Central memory CD8-positive, alpha-beta T cell (primary cell): ENCODE data around the gene PLCG1.

Experiments
- ATAC-seq: fragments of 150-1000 bp; cut with Tn5 transposase; replicated peaks from 2 replicates; pipeline ENCODE4 v1.10.0; 2022; ENCODE audit warnings: mild to moderate bottlenecking, moderate FRiP score, moderate number of reproducible peaks; ENCODE audit not compliant: poor library complexity, severe bottlenecking; ENCODE audit errors: extremely low read depth
- DNase-seq, 2 donors: peaks; one replicate each; pipeline ENCODE4 v3.0.0; 2021; ENCODE audit warnings: low spot score in 2 of 2
- H3K27ac Mint-ChIP-seq: one replicate; pipeline ENCODE4 v1.8.0; 2022; ENCODE audit warnings: low read depth, mild to moderate bottlenecking, moderate library complexity, mixed read lengths
- H3K27me3 Mint-ChIP-seq: one replicate; pipeline ENCODE4 v1.8.0; 2022; ENCODE audit warnings: mixed read lengths
- H3K36me3 Mint-ChIP-seq: one replicate; pipeline ENCODE4 v1.8.0; 2022; ENCODE audit warnings: mild to moderate bottlenecking, moderate library complexity, mixed read lengths; ENCODE audit not compliant: insufficient read depth
- H3K4me1 Mint-ChIP-seq: one replicate; pipeline ENCODE4 v1.8.0; 2022; ENCODE audit warnings: mixed read lengths
- H3K4me3 Mint-ChIP-seq: one replicate; pipeline ENCODE4 v1.8.0; 2022; ENCODE audit warnings: mild to moderate bottlenecking, moderate library complexity, mixed read lengths
- H3K9me3 Mint-ChIP-seq: one replicate; pipeline ENCODE4 v1.8.0; 2022; ENCODE audit warnings: mixed read lengths

Gene PLCG1

DNA sequence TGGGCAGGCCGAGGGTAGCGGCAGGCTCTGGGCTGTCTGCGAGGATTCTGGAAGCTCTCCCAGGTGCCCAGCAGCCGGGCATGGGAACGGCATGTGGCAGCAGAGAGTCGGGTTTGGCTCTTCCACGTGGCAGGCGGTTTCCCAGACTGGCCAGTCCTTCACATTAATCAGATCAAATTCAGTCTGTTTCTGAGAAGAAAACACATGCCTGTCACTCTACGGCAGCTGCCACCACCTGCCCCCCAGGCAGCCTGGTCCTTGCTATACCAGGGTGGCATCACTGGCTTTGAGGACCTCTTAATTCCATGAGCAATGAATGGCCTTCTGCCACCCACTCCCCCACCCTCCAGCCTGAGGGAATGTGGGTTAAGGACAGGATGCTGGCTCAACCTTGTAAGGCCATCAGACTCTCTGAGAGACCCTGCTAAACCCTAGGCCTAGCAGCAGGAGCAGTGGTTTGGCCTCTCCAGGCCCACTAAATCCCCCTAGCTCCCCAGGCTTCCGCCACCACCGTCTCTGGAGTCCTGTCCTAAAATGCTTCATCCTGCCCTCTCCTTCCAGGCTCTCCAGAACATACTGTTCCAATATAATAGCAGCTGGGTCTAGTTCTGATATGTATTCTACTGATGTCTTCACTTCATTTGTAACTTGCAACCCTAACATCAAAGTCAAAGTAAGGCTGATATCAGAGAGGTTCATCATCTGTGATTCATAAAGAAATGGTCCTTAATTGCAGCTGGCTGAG lies 47.8 kb downstream of the PLCG1 start:
- Mint-ChIP-seq H3K27ac (peak overlapping the region; percentile 44), H3K4me1 (peaks cover 27% of the 10 kb centered on the region), H3K36me3 (no peaks in the 10 kb centered on the region), H3K4me3 (no peak overlapping the region), H3K27me3 (no peaks in the 10 kb centered on the region), H3K9me3 (peaks cover 5% of the 10 kb centered on the region)
- ATAC-seq (no peak), DNase-seq (peak in 1 of 2 donors; percentile 2)

DNA sequence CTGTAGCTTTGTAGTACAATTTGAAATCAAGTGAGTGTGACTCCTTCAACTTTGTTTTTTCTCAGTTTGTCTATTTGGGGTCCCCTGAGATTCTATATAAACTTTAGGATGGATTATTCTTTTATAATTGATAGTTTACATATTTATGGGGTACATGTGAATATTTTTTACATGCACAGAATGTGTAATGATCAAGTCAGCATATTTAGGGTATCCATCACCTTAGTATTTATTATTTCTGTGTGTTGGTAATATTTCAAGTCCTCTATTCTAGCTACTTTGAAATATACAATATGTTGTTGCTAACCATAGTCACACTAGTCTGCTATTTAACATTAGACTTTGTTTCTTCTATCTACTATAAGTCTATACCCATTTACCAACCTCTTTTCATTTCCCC lies 50.3 kb downstream of the PLCG1 start:
- ATAC-seq (no peak), DNase-seq (no peak)
- Mint-ChIP-seq H3K9me3 (peaks cover 20% of the 10 kb centered on the region), H3K36me3 (no peaks in the 10 kb centered on the region), H3K27ac (no peak overlapping the region), H3K4me3 (no peak overlapping the region), H3K4me1 (peaks cover 17% of the 10 kb centered on the region), H3K27me3 (no peaks in the 10 kb centered on the region)

DNA sequence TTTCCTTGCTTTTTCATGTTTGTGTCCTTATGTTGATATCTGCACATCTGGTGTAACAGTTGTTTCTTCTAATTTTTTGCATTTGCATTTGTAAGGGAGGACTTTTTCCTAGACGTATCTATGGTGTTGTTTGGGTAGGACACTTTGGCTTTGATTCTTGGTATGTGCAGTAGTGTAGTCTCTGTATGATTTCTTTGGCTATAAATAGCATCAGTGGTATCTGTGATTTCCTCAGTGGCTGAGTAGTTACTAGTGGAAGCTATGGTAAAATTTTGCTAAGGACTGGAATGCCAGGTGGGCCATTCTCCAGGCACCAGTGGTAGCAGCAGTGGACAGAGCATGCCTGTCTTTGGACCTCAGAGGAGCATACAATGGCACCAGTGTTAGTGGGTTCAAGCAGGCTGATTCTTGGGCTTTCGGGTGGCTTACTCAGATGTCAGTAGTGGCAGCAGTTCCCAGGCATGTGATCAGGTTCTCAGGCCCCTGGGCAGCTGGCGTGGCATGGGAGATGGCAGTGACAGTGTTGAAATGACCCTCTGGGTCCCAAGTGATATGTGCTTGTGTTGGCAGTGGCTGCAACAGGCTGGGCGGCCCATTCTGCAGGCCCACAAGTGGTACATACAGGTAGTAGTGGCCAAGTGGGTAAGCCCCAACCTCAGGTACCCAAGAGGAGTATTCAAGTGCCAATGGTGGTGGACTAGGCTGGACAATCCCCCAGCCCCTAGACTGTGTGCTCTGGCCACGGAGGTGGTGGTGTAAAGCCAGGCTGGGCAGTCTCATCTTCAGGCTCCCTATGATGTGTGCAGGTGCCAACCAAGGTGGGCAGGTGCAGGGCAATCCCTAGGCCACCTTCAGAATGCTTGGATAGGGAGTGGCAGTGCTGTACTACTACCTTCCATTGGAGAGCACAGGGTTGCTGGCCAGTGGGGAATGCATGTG lies 54.5 kb downstream of the PLCG1 start:
- Mint-ChIP-seq H3K27ac (no peak overlapping the region), H3K9me3 (peaks cover 20% of the 10 kb centered on the region), H3K4me3 (no peak overlapping the region), H3K36me3 (peaks cover 2% of the 10 kb centered on the region), H3K4me1 (peaks cover 2% of the 10 kb centered on the region), H3K27me3 (no peaks in the 10 kb centered on the region)
- no peak for DNase-seq
- ATAC-seq: no peak

DNA sequence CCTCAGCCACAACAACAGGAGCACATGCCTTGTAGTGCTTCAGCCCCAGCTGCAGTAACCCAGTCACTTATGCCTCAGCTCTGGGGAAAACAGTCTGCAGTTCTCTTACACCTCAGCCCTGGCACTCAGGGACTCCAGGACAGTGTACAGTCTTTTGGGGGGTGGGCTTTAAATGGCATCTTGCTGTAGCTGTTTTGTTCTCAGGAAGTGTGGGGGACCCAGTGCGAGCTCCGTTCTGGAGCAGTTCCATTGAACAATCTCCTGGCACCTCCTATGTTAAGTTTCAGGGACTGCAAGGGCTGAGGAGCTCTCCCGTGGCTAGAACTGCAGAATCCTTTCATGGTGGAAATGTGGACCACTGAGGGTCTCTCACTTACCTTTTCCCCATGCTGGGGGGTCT lies 55.2 kb downstream of the PLCG1 start:
- peaks cover 2% of the 10 kb centered on the region for H3K36me3 Mint-ChIP-seq
- DNase-seq: no peak
- no peak for ATAC-seq
- H3K27me3 Mint-ChIP-seq: no peaks in the 10 kb centered on the region
- no peaks in the 10 kb centered on the region for H3K4me1 Mint-ChIP-seq
- H3K27ac Mint-ChIP-seq: no peak overlapping the region
- no peak overlapping the region for H3K4me3 Mint-ChIP-seq
- H3K9me3 Mint-ChIP-seq: peaks cover 20% of the 10 kb centered on the region

DNA sequence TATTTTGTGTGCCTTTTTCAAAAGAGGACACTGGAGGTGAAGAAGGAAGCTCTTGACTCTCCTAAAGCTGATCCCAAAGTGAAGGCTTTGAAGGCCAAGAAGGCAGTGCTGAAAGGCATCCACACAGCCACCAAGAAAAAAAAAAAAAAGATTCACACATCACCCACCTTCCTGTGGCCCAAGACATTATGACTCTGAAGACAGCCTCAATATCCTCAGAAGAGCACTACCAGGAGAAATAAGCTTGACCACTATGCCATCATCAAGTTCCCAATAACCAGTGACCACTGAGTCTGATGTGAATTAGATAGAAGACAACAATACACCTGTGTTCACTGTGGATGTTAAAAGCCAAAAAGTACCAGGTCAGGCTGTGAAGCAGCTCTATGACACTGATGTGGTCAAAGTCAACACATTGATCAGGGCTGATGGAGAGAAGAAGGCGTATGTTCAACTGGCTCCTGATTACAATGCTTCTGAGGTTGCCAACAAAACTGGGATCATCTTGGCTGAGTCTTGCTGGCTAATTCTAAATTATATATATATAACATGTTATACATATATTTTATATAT lies 59.4 kb downstream of the PLCG1 start:
- Mint-ChIP-seq H3K4me3 (no peak overlapping the region), H3K27ac (no peak overlapping the region), H3K27me3 (no peaks in the 10 kb centered on the region), H3K4me1 (no peaks in the 10 kb centered on the region), H3K36me3 (peaks cover 6% of the 10 kb centered on the region), H3K9me3 (peaks cover 11% of the 10 kb centered on the region)
- ATAC-seq (no peak), DNase-seq (no peak)

DNA sequence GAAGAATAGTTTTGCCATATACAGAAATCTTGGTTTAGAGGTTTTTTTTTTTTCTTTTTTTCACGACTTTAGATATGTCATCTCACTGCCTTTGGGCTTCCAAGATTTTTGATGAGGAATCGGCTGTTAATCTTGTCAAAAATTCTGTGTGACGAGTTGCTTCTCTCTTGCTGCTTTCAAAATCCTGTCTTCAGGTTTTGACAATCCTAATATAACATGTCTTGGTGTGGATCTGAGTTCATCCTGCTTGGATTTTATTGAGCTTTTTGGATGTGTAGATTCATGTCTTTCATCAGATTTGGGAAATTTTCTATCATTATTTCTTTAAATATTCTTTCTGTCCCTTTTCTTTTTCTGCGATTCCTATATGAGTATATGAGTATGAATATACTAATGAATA lies 61.1 kb downstream of the PLCG1 start:
- H3K27ac Mint-ChIP-seq: no peak overlapping the region
- H3K9me3 Mint-ChIP-seq: peaks cover 11% of the 10 kb centered on the region
- H3K4me1 Mint-ChIP-seq: no peaks in the 10 kb centered on the region
- H3K4me3 Mint-ChIP-seq: no peak overlapping the region
- ATAC-seq (no peak), DNase-seq (no peak)
- no peaks in the 10 kb centered on the region for H3K27me3 Mint-ChIP-seq
- H3K36me3 Mint-ChIP-seq: peaks cover 6% of the 10 kb centered on the region

DNA sequence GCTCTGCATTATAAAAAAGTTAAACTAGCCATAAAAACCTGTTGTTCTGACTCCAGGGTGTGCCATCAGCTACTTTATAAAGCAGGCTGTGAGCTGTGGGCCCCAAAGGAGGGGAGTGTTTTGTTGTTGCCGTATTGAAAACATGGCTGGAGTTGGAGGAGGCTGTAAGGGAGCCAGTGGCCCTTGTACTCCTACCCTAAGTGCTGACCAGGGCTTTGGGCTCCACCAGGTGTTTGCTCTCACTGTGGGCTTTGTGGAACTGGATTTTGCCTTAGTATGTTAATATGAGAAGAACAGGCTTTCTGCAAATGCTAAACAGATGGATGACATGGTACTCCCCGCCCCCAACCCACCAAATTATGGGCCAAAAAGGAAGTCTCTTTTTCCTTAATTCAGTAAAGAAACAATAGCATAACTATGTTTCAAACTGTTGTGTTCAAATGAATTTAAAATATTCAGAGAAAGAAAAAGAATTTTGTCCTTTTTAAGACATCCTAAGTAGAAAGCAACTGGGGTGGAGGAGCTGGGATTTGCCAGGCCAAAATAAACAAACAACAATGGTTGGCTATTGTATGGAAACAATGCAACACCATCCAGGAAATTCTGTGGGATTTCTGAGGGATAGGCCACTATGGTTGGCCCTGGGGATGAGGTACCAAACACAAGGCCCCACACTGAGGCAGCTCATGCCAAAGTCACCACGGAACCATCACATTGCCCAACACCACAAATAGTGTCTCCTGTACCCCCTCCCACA lies 63.3 kb downstream of the PLCG1 start:
- H3K27ac Mint-ChIP-seq: no peak overlapping the region
- DNase-seq: no peak
- no peak overlapping the region for H3K4me3 Mint-ChIP-seq
- no peaks in the 10 kb centered on the region for H3K4me1 Mint-ChIP-seq
- peaks cover 11% of the 10 kb centered on the region for H3K9me3 Mint-ChIP-seq
- no peak for ATAC-seq
- H3K27me3 Mint-ChIP-seq: no peaks in the 10 kb centered on the region
- peaks cover 6% of the 10 kb centered on the region for H3K36me3 Mint-ChIP-seq

DNA sequence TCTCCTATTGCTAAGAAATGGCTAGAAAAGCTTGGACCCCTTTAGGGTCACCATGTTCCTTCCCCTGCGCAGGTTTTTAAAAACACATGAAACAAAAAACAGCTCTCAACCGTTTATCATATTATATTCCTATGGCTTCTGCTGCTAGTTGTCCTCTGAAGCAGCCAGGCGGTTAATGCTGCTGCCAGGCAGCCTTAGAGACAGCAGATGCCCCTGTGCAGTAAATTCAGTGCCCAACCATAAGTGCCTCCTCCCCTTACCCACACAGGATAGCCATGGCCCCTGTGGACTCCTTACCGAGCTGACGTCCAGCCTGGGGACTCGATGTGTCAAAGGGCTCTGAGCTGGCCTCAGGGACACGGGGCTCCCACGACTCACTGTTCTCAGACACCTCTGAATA lies 64.4 kb downstream of the PLCG1 start:
- no peak overlapping the region for H3K4me3 Mint-ChIP-seq
- no peaks in the 10 kb centered on the region for H3K27me3 Mint-ChIP-seq
- ATAC-seq (no peak), DNase-seq (no peak)
- peaks cover 4% of the 10 kb centered on the region for H3K36me3 Mint-ChIP-seq
- no peaks in the 10 kb centered on the region for H3K4me1 Mint-ChIP-seq
- no peak overlapping the region for H3K27ac Mint-ChIP-seq
- peaks cover 11% of the 10 kb centered on the region for H3K9me3 Mint-ChIP-seq

DNA sequence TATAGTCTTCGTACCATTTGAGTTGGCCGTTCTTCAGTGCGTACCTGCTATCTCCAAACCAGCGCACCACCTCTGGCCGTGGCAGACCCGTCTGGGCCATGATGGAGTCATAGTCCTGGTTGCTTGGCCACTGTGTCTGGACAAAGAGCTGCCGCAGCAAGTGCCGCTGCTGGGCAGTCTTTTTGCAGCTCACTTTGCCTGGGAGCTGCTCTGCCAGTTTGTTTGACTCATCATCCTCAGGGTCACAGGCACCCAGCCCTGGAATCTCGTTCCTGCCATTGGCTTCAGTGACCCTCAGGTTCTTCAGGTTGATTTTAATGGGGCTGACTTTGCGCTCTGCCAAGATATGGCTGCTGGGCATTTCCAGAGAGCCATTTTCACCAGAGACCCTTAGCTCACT lies 65.1 kb downstream of the PLCG1 start:
- Mint-ChIP-seq H3K36me3 (peaks cover 4% of the 10 kb centered on the region), H3K9me3 (peaks cover 11% of the 10 kb centered on the region), H3K4me1 (peaks cover 3% of the 10 kb centered on the region), H3K4me3 (no peak overlapping the region), H3K27me3 (no peaks in the 10 kb centered on the region), H3K27ac (no peak overlapping the region)
- ATAC-seq (no peak), DNase-seq (no peak)

DNA sequence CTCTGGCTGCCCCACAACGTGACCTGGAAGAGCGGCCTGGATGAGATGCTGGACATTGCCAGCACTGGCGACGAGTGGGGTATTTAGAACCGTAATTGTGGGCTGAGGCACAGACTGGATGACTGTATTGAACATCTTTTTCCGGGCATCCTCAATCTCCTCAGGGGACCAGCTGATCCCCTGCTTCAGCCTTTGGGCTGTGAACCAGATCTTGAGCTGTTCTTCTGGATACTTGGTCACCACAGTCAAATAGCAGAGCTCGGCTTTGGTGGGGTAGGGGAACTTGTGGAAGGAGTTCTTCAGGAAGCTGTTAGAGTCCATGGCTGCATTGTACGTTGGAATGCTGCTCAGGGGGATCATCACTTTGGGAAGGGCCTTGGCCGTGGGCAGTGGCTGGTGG lies 66.3 kb downstream of the PLCG1 start:
- H3K36me3 Mint-ChIP-seq: peaks cover 2% of the 10 kb centered on the region
- H3K9me3 Mint-ChIP-seq: peaks cover 6% of the 10 kb centered on the region
- ATAC-seq: no peak
- H3K27me3 Mint-ChIP-seq: no peaks in the 10 kb centered on the region
- H3K4me3 Mint-ChIP-seq: no peak overlapping the region
- DNase-seq: no peak
- H3K27ac Mint-ChIP-seq: no peak overlapping the region
- peaks cover 6% of the 10 kb centered on the region for H3K4me1 Mint-ChIP-seq

DNA sequence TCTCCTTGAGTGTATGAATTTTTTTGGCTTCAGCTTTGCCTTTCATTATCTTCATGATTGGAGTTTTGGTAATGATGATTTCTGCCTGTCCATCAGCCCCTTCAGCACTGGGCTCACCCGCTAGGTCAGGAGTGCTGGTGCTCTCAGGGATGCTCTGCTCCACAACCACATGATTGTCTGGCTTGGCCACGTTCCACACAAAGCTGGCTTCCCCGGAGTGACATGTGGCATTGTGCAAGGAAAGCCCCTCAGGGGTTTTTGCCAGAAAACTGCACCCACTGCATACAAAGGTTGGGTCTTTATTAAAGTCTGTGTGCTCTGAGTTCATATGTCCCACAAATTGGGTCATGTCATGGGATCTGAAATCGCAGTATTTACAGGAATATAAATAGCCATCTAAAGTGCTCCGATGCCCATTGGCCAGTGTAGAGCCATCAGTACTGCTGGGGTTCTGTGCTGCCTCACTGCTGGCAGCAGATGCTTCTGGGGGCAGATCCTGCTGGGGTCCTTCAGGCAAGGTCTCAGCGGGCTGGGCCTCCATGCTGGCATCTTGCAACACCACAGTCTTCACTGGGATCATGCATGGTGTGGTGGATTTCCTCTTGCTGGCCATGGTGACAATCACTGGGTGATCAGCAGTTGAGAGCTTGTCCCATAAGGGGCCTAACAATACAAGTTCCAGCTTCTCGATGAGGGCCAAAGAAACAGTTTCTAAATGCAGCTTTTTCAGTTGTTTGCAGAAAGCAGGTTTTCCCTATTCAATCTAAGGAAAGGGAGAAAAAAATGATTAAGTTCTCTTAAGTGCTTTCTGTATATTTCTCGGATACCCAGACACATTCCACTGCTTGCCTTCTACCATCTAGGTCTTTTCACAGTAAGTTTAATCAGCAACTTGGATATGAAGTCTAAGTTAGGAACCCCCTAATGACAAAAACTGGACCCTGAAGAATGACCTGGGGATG lies 67.2 kb downstream of the PLCG1 start:
- no peak overlapping the region for H3K27ac Mint-ChIP-seq
- H3K9me3 Mint-ChIP-seq: no peaks in the 10 kb centered on the region
- DNase-seq (no peak), ATAC-seq (no peak)
- H3K4me3 Mint-ChIP-seq: no peak overlapping the region
- H3K27me3 Mint-ChIP-seq: no peaks in the 10 kb centered on the region
- peaks cover 2% of the 10 kb centered on the region for H3K36me3 Mint-ChIP-seq
- H3K4me1 Mint-ChIP-seq: peaks cover 6% of the 10 kb centered on the region
